H1 (cell line): ENCODE results near the gene ARHGAP8. TPM values are rescaled to one million over a fixed set of nuclear protein-coding genes. Genes with fewer than 3 reads are reported as not detected.
A peak's percentile ranks its signal among the peaks of the same experiment; 100 is the strongest.

ENCODE experiments used
- ATF2 ChIP-seq: IDR thresholded peaks from 2 replicates; pipeline ENCODE4 v1.6.1; 2012; ENCODE audit warnings: low read length, inconsistent platforms
- BCL11A ChIP-seq, 2 experiments: IDR thresholded peaks; one replicate each; pipeline ENCODE4 v1.6.1; 2011; ENCODE audit warnings: low read depth in 2 of 2, low read length in 2 of 2, mild to moderate bottlenecking in 2 of 2
- BRCA1 ChIP-seq: IDR thresholded peaks from 2 replicates; pipeline ENCODE4 v1.6.1; 2012; ENCODE audit warnings: low read depth, low read length, improper control_type of control experiment
- CBX8 ChIP-seq: fragments of 300-800, 300-1000 bp; sonication (generic); IDR thresholded peaks from 2 replicates; pipeline ENCODE4 v1.7.1; 2016; ENCODE audit warnings: low read depth, low read length, borderline replicate concordance
- CHD2 ChIP-seq: IDR thresholded peaks from 2 replicates; pipeline ENCODE4 v1.6.1; 2012; ENCODE audit warnings: low read length, improper control_type of control experiment
- CTBP2 ChIP-seq: IDR thresholded peaks from 2 replicates; pipeline ENCODE4 v1.7.0; 2011; ENCODE audit warnings: borderline replicate concordance, mild to moderate bottlenecking, moderate library complexity, mixed read lengths, low read length; ENCODE audit not compliant: insufficient read depth, insufficient read length
- EP300 ChIP-seq, 2 experiments: IDR thresholded peaks; 1 replicate in 1 of 2; 2 replicates in 1 of 2; pipeline ENCODE4 v1.6.1; 2011 to 2012; ENCODE audit warnings: low read depth in 2 of 2, low read length in 2 of 2, mild to moderate bottlenecking in 2 of 2, borderline replicate concordance in 1 of 2, inconsistent platforms in 1 of 2, moderate library complexity in 1 of 2
- GABPA ChIP-seq: IDR thresholded peaks from 2 replicates; pipeline ENCODE4 v1.6.1; 2011; ENCODE audit warnings: mild to moderate bottlenecking, low read length, moderate library complexity, borderline replicate concordance; ENCODE audit not compliant: insufficient read depth
- JUN ChIP-seq: IDR thresholded peaks from 2 replicates; pipeline ENCODE4 v1.6.1; 2011; ENCODE audit warnings: low read depth, mild to moderate bottlenecking, improper control_type of control experiment, low read length
- KDM1A ChIP-seq: fragments of 200-600, 300-600 bp; sonication (generic); IDR thresholded peaks from 2 replicates; pipeline ENCODE4 v1.7.1; 2016; ENCODE audit warnings: mild to moderate bottlenecking, low read length, borderline replicate concordance
- KDM4A ChIP-seq: IDR thresholded peaks from one replicate; pipeline ENCODE4 v1.7.1; 2012; ENCODE audit warnings: low read depth, mild to moderate bottlenecking, moderate library complexity, low read length, inconsistent platforms; ENCODE audit not compliant: severe bottlenecking
- MAFK ChIP-seq: IDR thresholded peaks from 2 replicates; pipeline ENCODE4 v1.6.1; 2012; ENCODE audit warnings: low read depth, mild to moderate bottlenecking, improper control_type of control experiment, low read length
- PHF8 ChIP-seq: fragments of 200-600 bp; sonication (generic); conservative IDR thresholded peaks from 2 replicates; pipeline ENCODE4 v1.7.1; 2012; ENCODE audit warnings: low read depth, mild to moderate bottlenecking, inconsistent platforms, low read length, moderate library complexity
- POLR2AphosphoS5 ChIP-seq: IDR thresholded peaks from 2 replicates; pipeline ENCODE4 v1.6.1; 2011; ENCODE audit warnings: low read depth, low read length
- RBBP5 ChIP-seq: IDR thresholded peaks from 2 replicates; pipeline ENCODE4 v1.7.1; 2012; ENCODE audit warnings: low read depth, mild to moderate bottlenecking, inconsistent platforms, low read length, moderate library complexity, borderline replicate concordance
- RFX5 ChIP-seq: IDR thresholded peaks from 2 replicates; pipeline ENCODE4 v1.6.1; 2011; ENCODE audit warnings: low read depth, low read length, improper control_type of control experiment, borderline replicate concordance
- RXRA ChIP-seq: IDR thresholded peaks from 2 replicates; pipeline ENCODE4 v1.6.1; 2011; ENCODE audit warnings: low read depth, mild to moderate bottlenecking, low read length, moderate library complexity; ENCODE audit not compliant: insufficient read depth
- SIX5 ChIP-seq: IDR thresholded peaks from 2 replicates; pipeline ENCODE4 v1.6.1; 2011; ENCODE audit warnings: mild to moderate bottlenecking, low read depth, low read length
- SP1 ChIP-seq: IDR thresholded peaks from 2 replicates; pipeline ENCODE4 v1.6.1; 2011; ENCODE audit warnings: low read depth, low read length
- SRF ChIP-seq: IDR thresholded peaks from 2 replicates; pipeline ENCODE4 v1.6.1; 2011; ENCODE audit warnings: mild to moderate bottlenecking, low read depth, low read length, moderate library complexity
- polyA plus RNA-seq, 7 experiments: library from polyadenylated mRNA; depleted of rRNA in 3 of 7; stranded (reverse) in 5 of 7; unstranded in 2 of 7; fragments of >200 nt in 5 of 7; fragments of 200-250 nt in 2 of 7; gene quantifications; 1 replicate in 5 of 7; 2 replicates in 1 of 7; 4 replicates in 1 of 7; pipeline versions ENCODE4 v1.2.1 to v1.2.3, GENCODE V29; 2011 to 2013; ENCODE audit warnings: missing spikeins in 2 of 7, mixed read lengths in 2 of 7
- total RNA-seq: library from RNA; stranded (reverse); fragmentation: NEBNext Ultra II Directional; extraction: Animal tissue kit (Norgen Biotek cat#: 25700); gene quantifications from 2 replicates; pipeline ENCODE4 v1.2.1, GENCODE V29; 2021

Gene ARHGAP8
- total and polyA plus RNA-seq, 2 of the 8 experiments (the other 6 are each of a cell fraction or from before 2014, with no cell fraction given) = 35.6 to 47.7 TPM

GRCh38 chr22:44735518-44736428, 16.6 kb upstream of the ARHGAP8 start (continued):
- TF ChIP-seq KDM1A (no peak), KDM4A (no peak), CTBP2 (no peak), MAFK (no peak), ATF2 (no peak), BCL11A (IDR thresholded peaks at IDR 0.05; ENCODE audit: low read depth in 2 of 2, low read length in 2 of 2) (no peak), PHF8 (no peak), SIX5 (no peak), RXRA (no peak), CHD2 (0 out of 2 replicates have a peak, but pooled peaks have one; percentile 12), RBBP5 (no peak), RFX5 (0 out of 2 replicates have a peak, but pooled peaks have one; percentile 30), SP1 (no peak), EP300 (IDR thresholded peaks at IDR 0.05; ENCODE audit: borderline replicate concordance in 1 of 2, low read depth in 2 of 2, low read length in 2 of 2) (no peak), POLR2AphosphoS5 (no peak), BRCA1 (no peak), CBX8 (no peak), SRF (no peak), GABPA (no peak; the same call in 1 of the 2 replicates), JUN (no peak)
